Caco-2 (cell line): ENCODE data around the gene APEX2. TPM values are rescaled to one million over a fixed set of nuclear protein-coding genes. Genes with fewer than 3 reads are reported as not detected.

Experiments used
- BruUV-seq: library from RNA; stranded (reverse); fragments of 400-500 nt; replicated peaks from 2 replicates; lab custom pipeline; 2021; lab: Mats Ljungman, UMichigan
- CTCF ChIA-PET: fragments of 300-600 bp; sonication (Branson Sonifier 250); formaldehyde crosslinking; loops from one replicate; lab custom pipeline; 2022; ENCODE audit warnings: antibody characterized with exemption; lab: Charles Lee
- POLR2A ChIA-PET: fragments of 300-600 bp; sonication (Branson Sonifier 250); formaldehyde crosslinking; loops from one replicate; lab custom pipeline; 2022; ENCODE audit warnings: antibody characterized with exemption; lab: Charles Lee
- DNase-seq, 2 experiments: peaks; one replicate each; pipeline versions ENCODE4 v3.0.0 to v3.0.0-alpha.2; 2020 to 2022
- H3K27me3 ChIP-seq: replicated peaks from 2 replicates; pipeline ENCODE4 v1.6.0; 2011; ENCODE audit warnings: low read length; ENCODE audit not compliant: control insufficient read depth, insufficient read depth
- H3K36me3 ChIP-seq: 2 replicates; pipeline ENCODE4 v1.5.1; 2011; ENCODE audit warnings: low read length; ENCODE audit not compliant: control insufficient read depth, insufficient read depth
- H3K4me1 ChIP-seq: fragments of 250-450 bp; sonication (Bioruptor Pico); 2 replicates; pipeline ENCODE4 v1.5.1; 2020; ENCODE audit warnings: mild to moderate bottlenecking
- H3K4me3 ChIP-seq: 2 replicates; pipeline ENCODE4 v1.5.1; 2011; ENCODE audit warnings: low read depth, mild to moderate bottlenecking, control low read depth, low read length
- H3K9me3 ChIP-seq: fragments of 250-450 bp; sonication (Bioruptor Pico); 2 replicates; pipeline ENCODE4 v1.5.1; 2020; ENCODE audit warnings: mild to moderate bottlenecking, moderate library complexity
- H3K27ac Mint-ChIP-seq: one replicate; pipeline ENCODE4 v1.8.0; 2022; ENCODE audit warnings: mixed read lengths; ENCODE audit not compliant: unreplicated experiment
- H3K27me3 Mint-ChIP-seq: one replicate; pipeline ENCODE4 v1.8.0; 2022; ENCODE audit warnings: mixed read lengths; ENCODE audit not compliant: insufficient read depth, unreplicated experiment
- H3K36me3 Mint-ChIP-seq: one replicate; pipeline ENCODE4 v1.8.0; 2022; ENCODE audit warnings: mild to moderate bottlenecking, mixed read lengths; ENCODE audit not compliant: insufficient read depth, unreplicated experiment
- H3K4me1 Mint-ChIP-seq: one replicate; pipeline ENCODE4 v1.8.0; 2022; ENCODE audit warnings: low read depth, mixed read lengths; ENCODE audit not compliant: unreplicated experiment
- H3K4me3 Mint-ChIP-seq: one replicate; pipeline ENCODE4 v1.8.0; 2022; ENCODE audit warnings: mild to moderate bottlenecking, moderate library complexity, mixed read lengths; ENCODE audit not compliant: unreplicated experiment
- H3K9me3 Mint-ChIP-seq: one replicate; pipeline ENCODE4 v1.8.0; 2022; ENCODE audit warnings: mixed read lengths; ENCODE audit not compliant: unreplicated experiment
- CTCF ChIP-seq, 2 experiments: fragments of 200-600 bp in 1 of 2; IDR thresholded peaks; 1 replicate in 1 of 2; 2 replicates in 1 of 2; pipeline versions ENCODE4 v1.5.1 to v1.8.0; 2011 to 2022; ENCODE audit warnings: antibody characterized with exemption in 1 of 2, control low read depth in 1 of 2, inconsistent platforms in 1 of 2, low read depth in 1 of 2, low read length in 1 of 2, mild to moderate bottlenecking in 1 of 2, moderate library complexity in 1 of 2; ENCODE audit not compliant: insufficient read depth in 1 of 2, severe bottlenecking in 1 of 2, unreplicated experiment in 1 of 2
- intact Hi-C: fragments of 100-400 bp; cut with micrococcal nuclease; formaldehyde crosslinking; loops from one replicate; pipeline ENCODE4 v1.10.0; 2022; ENCODE audit not compliant: unreplicated experiment
- total RNA-seq: library from RNA; stranded (reverse); gene quantifications from 2 replicates; pipeline ENCODE4 v1.2.3, GENCODE V29; 2022

The APEX2 gene
- total RNA-seq, 1 experiment from 2014 or later, result 19.6 TPM

GRCh38 chrX:55005256-55005655 is 5.1 kb downstream of the APEX2 start:
- intact Hi-C loops, result no loop called here
- H3K9me3 ChIP-seq, result no peaks in the 10 kb centered on the region
- H3K4me3 ChIP-seq, result no peak overlapping the region
- peaks cover 25% of the 10 kb centered on the region for H3K36me3 Mint-ChIP-seq
- peaks cover 2% of the 10 kb centered on the region; the same call in 1 of the 2 replicates for H3K36me3 ChIP-seq
- no peak overlapping the region for H3K27ac Mint-ChIP-seq
- H3K9me3 Mint-ChIP-seq, result no peaks in the 10 kb centered on the region
- H3K27me3 ChIP-seq, result no peaks in the 10 kb centered on the region
- H3K4me1 Mint-ChIP-seq, result peaks cover 7% of the 10 kb centered on the region
- DNase-seq, result no peak
- no TSS peak for BruUV-seq
- ChIA-PET POLR2A (no interaction called here), CTCF (no interaction called here)
- no peak overlapping the region for H3K4me3 Mint-ChIP-seq
- H3K4me1 ChIP-seq, result peaks cover 12% of the 10 kb centered on the region
- TF ChIP-seq CTCF (IDR thresholded peaks at IDR 0.05; ENCODE audit: insufficient read depth in 1 of 2, low read depth in 1 of 2, low read length in 1 of 2, severe bottlenecking in 1 of 2, unreplicated experiment in 1 of 2), result no peak
- H3K27me3 Mint-ChIP-seq, result no peaks in the 10 kb centered on the region

- H3K9me3 Mint-ChIP-seq, result no peaks in the 10 kb centered on the region
- H3K4me1 Mint-ChIP-seq, result peaks cover 7% of the 10 kb centered on the region
- ChIA-PET POLR2A (no interaction called here), CTCF (interaction anchor here (0.6 to 1.1 kb wide), 2 partner anchors 104 to 367 kb away, joined by 3 to 6 read pairs; no protein-coding TSS in a partner anchor)
- Histone ChIP-seq H3K9me3 (no peaks in the 10 kb centered on the region), H3K36me3 (peaks cover 2% of the 10 kb centered on the region; the same call in 1 of the 2 replicates), H3K4me1 (peaks cover 12% of the 10 kb centered on the region), H3K4me3 (no peak overlapping the region), H3K27me3 (no peaks in the 10 kb centered on the region)
- peak overlapping the region; percentile 30 for H3K27ac Mint-ChIP-seq
- BruUV-seq, result no TSS peak
- intact Hi-C loops, result no loop called here
- peak overlapping the region; percentile 56 for H3K4me3 Mint-ChIP-seq
- H3K36me3 Mint-ChIP-seq, result peaks cover 25% of the 10 kb centered on the region
- no peak for TF ChIP-seq CTCF (IDR thresholded peaks at IDR 0.05; ENCODE audit: insufficient read depth in 1 of 2, low read depth in 1 of 2, low read length in 1 of 2, severe bottlenecking in 1 of 2, unreplicated experiment in 1 of 2)
- DNase-seq, result no peak
- H3K27me3 Mint-ChIP-seq, result no peaks in the 10 kb centered on the region
Measured at GRCh38 chrX:55006827-55007621, 6.9 kb downstream of the APEX2 start.

GRCh38 chrX:55007656-55008055 is 7.5 kb downstream of the APEX2 start:
- DNase-seq, result peak; percentile 18 to 46
- TF ChIP-seq CTCF (IDR thresholded peaks at IDR 0.05; ENCODE audit: insufficient read depth in 1 of 2, low read depth in 1 of 2, low read length in 1 of 2, severe bottlenecking in 1 of 2, unreplicated experiment in 1 of 2), result no peak
- H3K27ac Mint-ChIP-seq, result peak overlapping the region; percentile 30
- ChIA-PET POLR2A (no interaction called here), CTCF (interaction anchor here (0.6 to 1.1 kb wide), 2 partner anchors 104 to 368 kb away, joined by 3 to 6 read pairs; no protein-coding TSS in a partner anchor)
- Histone ChIP-seq H3K4me3 (no peak overlapping the region), H3K36me3 (peaks cover 2% of the 10 kb centered on the region; the same call in 1 of the 2 replicates), H3K9me3 (no peaks in the 10 kb centered on the region), H3K4me1 (peaks cover 12% of the 10 kb centered on the region), H3K27me3 (no peaks in the 10 kb centered on the region)
- H3K9me3 Mint-ChIP-seq, result no peaks in the 10 kb centered on the region
- peaks cover 7% of the 10 kb centered on the region for H3K4me1 Mint-ChIP-seq
- H3K27me3 Mint-ChIP-seq, result no peaks in the 10 kb centered on the region
- H3K4me3 Mint-ChIP-seq, result peak overlapping the region; percentile 56
- intact Hi-C loops, result no loop called here
- no TSS peak for BruUV-seq
- H3K36me3 Mint-ChIP-seq, result peaks cover 25% of the 10 kb centered on the region
